ENCODE data around the gene PIK3R6.

Gene PIK3R6

GRCh38 chr17:8851600-8851999 is 15.9 kb downstream of the PIK3R6 start:
- H3K9me3 ChIP-seq (ENCODE audit: control insufficient read depth in 2 of 2, low read length in 2 of 2): no peaks in the 10 kb centered on the region
- H3K27ac ChIP-seq (ENCODE audit: low read depth in 2 of 2, low read length in 2 of 2): no peak overlapping the region
- H3K9ac ChIP-seq (ENCODE audit: low read depth in 1 of 2, low read length in 2 of 2): no peak overlapping the region
- H3K27me3 ChIP-seq (ENCODE audit: control insufficient read depth in 2 of 2, insufficient read depth in 2 of 2, low read length in 2 of 2): no peaks in the 10 kb centered on the region
- no peaks in the 10 kb centered on the region for H3K4me1 ChIP-seq (ENCODE audit: control insufficient read depth in 2 of 2, insufficient read depth in 2 of 2, low read length in 2 of 2)
- no peaks in the 10 kb centered on the region for H3K36me3 ChIP-seq (ENCODE audit: control insufficient read depth in 2 of 2, insufficient read depth in 2 of 2, low read length in 2 of 2)
- H3K4me3 ChIP-seq (ENCODE audit: low read length in 2 of 2): no peak overlapping the region

GRCh38 chr17:8849311-8850041 is 18.0 kb downstream of the PIK3R6 start:
- no peaks in the 10 kb centered on the region for H3K4me1 ChIP-seq (ENCODE audit: control insufficient read depth in 2 of 2, insufficient read depth in 2 of 2, low read length in 2 of 2)
- H3K4me3 ChIP-seq (ENCODE audit: low read length in 2 of 2): no peak overlapping the region
- H3K27ac ChIP-seq (ENCODE audit: low read depth in 2 of 2, low read length in 2 of 2): no peak overlapping the region
- H3K36me3 ChIP-seq (ENCODE audit: control insufficient read depth in 2 of 2, insufficient read depth in 2 of 2, low read length in 2 of 2): no peaks in the 10 kb centered on the region
- no peaks in the 10 kb centered on the region for H3K27me3 ChIP-seq (ENCODE audit: control insufficient read depth in 2 of 2, insufficient read depth in 2 of 2, low read length in 2 of 2)
- no peaks in the 10 kb centered on the region for H3K9me3 ChIP-seq (ENCODE audit: control insufficient read depth in 2 of 2, low read length in 2 of 2)
- H3K9ac ChIP-seq (ENCODE audit: low read depth in 1 of 2, low read length in 2 of 2): no peak overlapping the region

- Histone ChIP-seq H3K36me3 (ENCODE audit: control insufficient read depth in 2 of 2, insufficient read depth in 2 of 2, low read length in 2 of 2) (no peaks in the 10 kb centered on the region), H3K4me1 (ENCODE audit: control insufficient read depth in 2 of 2, insufficient read depth in 2 of 2, low read length in 2 of 2) (peaks cover 0 to 2% of the 10 kb centered on the region in 2 donors), H3K27me3 (ENCODE audit: control insufficient read depth in 2 of 2, insufficient read depth in 2 of 2, low read length in 2 of 2) (no peaks in the 10 kb centered on the region), H3K9me3 (ENCODE audit: control insufficient read depth in 2 of 2, low read length in 2 of 2) (no peaks in the 10 kb centered on the region), H3K27ac (ENCODE audit: low read depth in 2 of 2, low read length in 2 of 2) (no peak overlapping the region), H3K4me3 (ENCODE audit: low read length in 2 of 2) (no peak overlapping the region), H3K9ac (ENCODE audit: low read depth in 1 of 2, low read length in 2 of 2) (no peak overlapping the region)
Measured at GRCh38 chr17:8847891-8848290, 19.6 kb downstream of the PIK3R6 start.

- peaks cover 0 to 3% of the 10 kb centered on the region in 2 donors for H3K4me1 ChIP-seq (ENCODE audit: control insufficient read depth in 2 of 2, insufficient read depth in 2 of 2, low read length in 2 of 2)
Measured at GRCh38 chr17:8846768-8847211, 20.7 kb downstream of the PIK3R6 start.

GRCh38 chr17:8844229-8845218 is 22.9 kb downstream of the PIK3R6 start:
- no peaks in the 10 kb centered on the region for H3K27me3 ChIP-seq (ENCODE audit: control insufficient read depth in 2 of 2, insufficient read depth in 2 of 2, low read length in 2 of 2)
- H3K36me3 ChIP-seq (ENCODE audit: control insufficient read depth in 2 of 2, insufficient read depth in 2 of 2, low read length in 2 of 2): no peaks in the 10 kb centered on the region
- H3K27ac ChIP-seq (ENCODE audit: low read depth in 2 of 2, low read length in 2 of 2): no peak overlapping the region
- no peaks in the 10 kb centered on the region for H3K9me3 ChIP-seq (ENCODE audit: control insufficient read depth in 2 of 2, low read length in 2 of 2)
- no peak overlapping the region for H3K9ac ChIP-seq (ENCODE audit: low read depth in 1 of 2, low read length in 2 of 2)
- peaks cover 0 to 3% of the 10 kb centered on the region in 2 donors for H3K4me1 ChIP-seq (ENCODE audit: control insufficient read depth in 2 of 2, insufficient read depth in 2 of 2, low read length in 2 of 2)
- H3K4me3 ChIP-seq (ENCODE audit: low read length in 2 of 2): no peak overlapping the region

More at GRCh38 chr17:8846768-8847211, 20.7 kb downstream of the PIK3R6 start:
- Histone ChIP-seq H3K4me3 (ENCODE audit: low read length in 2 of 2) (no peak overlapping the region), H3K27ac (ENCODE audit: low read depth in 2 of 2, low read length in 2 of 2) (no peak overlapping the region), H3K9me3 (ENCODE audit: control insufficient read depth in 2 of 2, low read length in 2 of 2) (no peaks in the 10 kb centered on the region), H3K36me3 (ENCODE audit: control insufficient read depth in 2 of 2, insufficient read depth in 2 of 2, low read length in 2 of 2) (no peaks in the 10 kb centered on the region), H3K9ac (ENCODE audit: low read depth in 1 of 2, low read length in 2 of 2) (no peak overlapping the region), H3K27me3 (ENCODE audit: control insufficient read depth in 2 of 2, insufficient read depth in 2 of 2, low read length in 2 of 2) (no peaks in the 10 kb centered on the region)

GRCh38 chr17:8843344-8843743 is 24.1 kb downstream of the PIK3R6 start:
- no peak overlapping the region for H3K9ac ChIP-seq (ENCODE audit: low read depth in 1 of 2, low read length in 2 of 2)
- no peak overlapping the region for H3K27ac ChIP-seq (ENCODE audit: low read depth in 2 of 2, low read length in 2 of 2)
- no peaks in the 10 kb centered on the region for H3K9me3 ChIP-seq (ENCODE audit: control insufficient read depth in 2 of 2, low read length in 2 of 2)
- no peaks in the 10 kb centered on the region for H3K27me3 ChIP-seq (ENCODE audit: control insufficient read depth in 2 of 2, insufficient read depth in 2 of 2, low read length in 2 of 2)
- H3K4me3 ChIP-seq (ENCODE audit: low read length in 2 of 2): no peak overlapping the region
- no peaks in the 10 kb centered on the region for H3K36me3 ChIP-seq (ENCODE audit: control insufficient read depth in 2 of 2, insufficient read depth in 2 of 2, low read length in 2 of 2)
- H3K4me1 ChIP-seq (ENCODE audit: control insufficient read depth in 2 of 2, insufficient read depth in 2 of 2, low read length in 2 of 2): peaks cover 0 to 3% of the 10 kb centered on the region in 2 donors

- no peak overlapping the region for H3K4me3 ChIP-seq (ENCODE audit: low read length in 2 of 2)
- H3K9ac ChIP-seq (ENCODE audit: low read depth in 1 of 2, low read length in 2 of 2): no peak overlapping the region
- H3K4me1 ChIP-seq (ENCODE audit: control insufficient read depth in 2 of 2, insufficient read depth in 2 of 2, low read length in 2 of 2): peaks cover 0 to 3% of the 10 kb centered on the region in 2 donors
- no peaks in the 10 kb centered on the region for H3K36me3 ChIP-seq (ENCODE audit: control insufficient read depth in 2 of 2, insufficient read depth in 2 of 2, low read length in 2 of 2)
- no peak overlapping the region for H3K27ac ChIP-seq (ENCODE audit: low read depth in 2 of 2, low read length in 2 of 2)
- no peaks in the 10 kb centered on the region for H3K9me3 ChIP-seq (ENCODE audit: control insufficient read depth in 2 of 2, low read length in 2 of 2)
- H3K27me3 ChIP-seq (ENCODE audit: control insufficient read depth in 2 of 2, insufficient read depth in 2 of 2, low read length in 2 of 2): no peaks in the 10 kb centered on the region
Measured at GRCh38 chr17:8841844-8842243, 25.6 kb downstream of the PIK3R6 start.

- Histone ChIP-seq H3K4me1 (ENCODE audit: control insufficient read depth in 2 of 2, insufficient read depth in 2 of 2, low read length in 2 of 2) (peaks cover 0 to 3% of the 10 kb centered on the region in 2 donors), H3K9me3 (ENCODE audit: control insufficient read depth in 2 of 2, low read length in 2 of 2) (no peaks in the 10 kb centered on the region), H3K9ac (ENCODE audit: low read depth in 1 of 2, low read length in 2 of 2) (no peak overlapping the region), H3K27ac (ENCODE audit: low read depth in 2 of 2, low read length in 2 of 2) (no peak overlapping the region), H3K4me3 (ENCODE audit: low read length in 2 of 2) (no peak overlapping the region), H3K36me3 (ENCODE audit: control insufficient read depth in 2 of 2, insufficient read depth in 2 of 2, low read length in 2 of 2) (no peaks in the 10 kb centered on the region), H3K27me3 (ENCODE audit: control insufficient read depth in 2 of 2, insufficient read depth in 2 of 2, low read length in 2 of 2) (peaks cover 0 to 3% of the 10 kb centered on the region in 2 donors)
Measured at GRCh38 chr17:8839410-8839935, 28.0 kb downstream of the PIK3R6 start.

- Histone ChIP-seq H3K4me1 (ENCODE audit: control insufficient read depth in 2 of 2, insufficient read depth in 2 of 2, low read length in 2 of 2) (peaks cover 0 to 3% of the 10 kb centered on the region in 2 donors), H3K36me3 (ENCODE audit: control insufficient read depth in 2 of 2, insufficient read depth in 2 of 2, low read length in 2 of 2) (no peaks in the 10 kb centered on the region), H3K27me3 (ENCODE audit: control insufficient read depth in 2 of 2, insufficient read depth in 2 of 2, low read length in 2 of 2) (peaks cover 0 to 3% of the 10 kb centered on the region in 2 donors), H3K9me3 (ENCODE audit: control insufficient read depth in 2 of 2, low read length in 2 of 2) (no peaks in the 10 kb centered on the region), H3K9ac (ENCODE audit: low read depth in 1 of 2, low read length in 2 of 2) (no peak overlapping the region), H3K27ac (ENCODE audit: low read depth in 2 of 2, low read length in 2 of 2) (no peak overlapping the region), H3K4me3 (ENCODE audit: low read length in 2 of 2) (no peak overlapping the region)
Measured at GRCh38 chr17:8838551-8839095, 28.9 kb downstream of the PIK3R6 start.
